ENCODE results near the gene TMF1. TPM values are rescaled to one million over a fixed set of nuclear protein-coding genes. Genes with fewer than 3 reads are reported as not detected.
A peak's percentile ranks its signal among the peaks of the same experiment; 100 is the strongest.

The TMF1 gene
- total and polyA plus RNA-seq, 2 donors (not counting 1 experiment from before 2014, with no cell fraction given): 27.5 to 51.5 TPM

DNA sequence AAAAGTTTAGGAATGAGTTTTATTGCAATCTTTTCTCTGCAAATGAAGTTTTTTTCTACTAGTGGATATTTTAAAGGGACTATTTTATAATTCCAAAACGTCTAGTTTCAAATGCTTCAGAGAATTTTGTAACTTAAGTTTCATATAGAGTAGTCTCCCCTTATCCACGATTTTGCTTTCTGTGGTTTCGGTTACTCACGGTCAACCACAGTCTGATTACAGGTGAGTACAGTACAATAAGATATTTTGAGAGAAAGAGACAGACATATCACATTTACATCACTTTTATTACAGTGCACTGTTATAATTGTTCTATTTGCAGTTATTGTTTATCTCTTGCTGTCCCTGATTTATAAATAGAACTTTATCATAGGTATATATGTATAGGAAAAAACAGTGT, 31.3 kb downstream of the TMF1 start:
- Histone ChIP-seq H3K4me3 (replicated peaks in 1 of 4; ENCODE audit: control extremely low read depth in 1 of 4, insufficient read depth in 1 of 4, low read depth in 3 of 4, low read length in 4 of 4) (no peak overlapping the region), H4K20me1 (ENCODE audit: control insufficient read depth, extremely low read depth, insufficient read depth, low read length) (no peaks in the 10 kb centered on the region), H3K27me3 (ENCODE audit: control insufficient read depth, insufficient read depth, low read length) (no peaks in the 10 kb centered on the region), H3K4me2 (ENCODE audit: extremely low read depth, insufficient read depth, low read length) (no peak overlapping the region), H3K36me3 (ENCODE audit: control insufficient read depth, insufficient read depth, low read length) (peaks cover 6% of the 10 kb centered on the region), H3K9ac (ENCODE audit: insufficient read depth, low read length) (no peak overlapping the region), H2AFZ (ENCODE audit: low read length) (no peak overlapping the region), H3K9me3 (ENCODE audit: control insufficient read depth, insufficient read depth, low read depth, low read length) (no peaks in the 10 kb centered on the region), H3K79me2 (ENCODE audit: control insufficient read depth, insufficient read depth, low read length) (no peaks in the 10 kb centered on the region), H3K27ac (ENCODE audit: insufficient read depth, low read length) (no peak overlapping the region), H3K4me1 (ENCODE audit: control insufficient read depth, extremely low read depth, insufficient read depth, low read length) (no peaks in the 10 kb centered on the region)
- no peak for DNase-seq (ENCODE audit: low read depth in 2 of 2)
- no peak for TF ChIP-seq EZH2 (IDR thresholded peaks at IDR 0.05; ENCODE audit: low read length, missing control alignments)
- TF ChIP-seq, protein P1, sequence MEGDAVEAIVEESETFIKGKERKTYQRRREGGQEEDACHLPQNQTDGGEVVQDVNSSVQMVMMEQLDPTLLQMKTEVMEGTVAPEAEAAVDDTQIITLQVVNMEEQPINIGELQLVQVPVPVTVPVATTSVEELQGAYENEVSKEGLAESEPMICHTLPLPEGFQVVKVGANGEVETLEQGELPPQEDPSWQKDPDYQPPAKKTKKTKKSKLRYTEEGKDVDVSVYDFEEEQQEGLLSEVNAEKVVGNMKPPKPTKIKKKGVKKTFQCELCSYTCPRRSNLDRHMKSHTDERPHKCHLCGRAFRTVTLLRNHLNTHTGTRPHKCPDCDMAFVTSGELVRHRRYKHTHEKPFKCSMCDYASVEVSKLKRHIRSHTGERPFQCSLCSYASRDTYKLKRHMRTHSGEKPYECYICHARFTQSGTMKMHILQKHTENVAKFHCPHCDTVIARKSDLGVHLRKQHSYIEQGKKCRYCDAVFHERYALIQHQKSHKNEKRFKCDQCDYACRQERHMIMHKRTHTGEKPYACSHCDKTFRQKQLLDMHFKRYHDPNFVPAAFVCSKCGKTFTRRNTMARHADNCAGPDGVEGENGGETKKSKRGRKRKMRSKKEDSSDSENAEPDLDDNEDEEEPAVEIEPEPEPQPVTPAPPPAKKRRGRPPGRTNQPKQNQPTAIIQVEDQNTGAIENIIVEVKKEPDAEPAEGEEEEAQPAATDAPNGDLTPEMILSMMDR (conservative IDR thresholded peaks at IDR 0.05 in 1 of 2, IDR thresholded peaks at IDR 0.05 in 1 of 2; ENCODE audit: low read depth in 1 of 2, low read length in 2 of 2): no peak

DNA sequence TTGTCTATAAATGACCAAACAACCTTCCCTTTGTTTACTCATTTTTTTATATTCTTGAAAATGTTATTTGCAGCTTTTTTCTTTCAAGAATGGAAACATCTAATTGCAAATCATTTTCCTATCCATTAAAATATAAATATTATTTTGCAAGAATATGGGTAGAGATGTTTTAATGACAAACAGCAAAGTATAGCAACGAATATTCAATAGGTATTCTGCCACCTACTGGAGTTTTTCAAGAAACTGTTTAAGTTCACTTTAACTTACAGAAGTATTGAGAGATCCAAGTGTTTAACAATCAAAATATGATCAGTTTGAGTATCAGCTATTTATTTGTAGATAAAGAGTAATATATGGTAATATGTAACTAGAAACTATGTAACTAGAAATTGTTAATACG, 31.7 kb downstream of the TMF1 start:
- no peak overlapping the region for H3K4me2 ChIP-seq (ENCODE audit: extremely low read depth, insufficient read depth, low read length)
- H2AFZ ChIP-seq (ENCODE audit: low read length): no peak overlapping the region
- no peaks in the 10 kb centered on the region for H4K20me1 ChIP-seq (ENCODE audit: control insufficient read depth, extremely low read depth, insufficient read depth, low read length)
- DNase-seq (ENCODE audit: low read depth in 2 of 2): peak in 1 of 2 donors; percentile 39
- H3K9me3 ChIP-seq (ENCODE audit: control insufficient read depth, insufficient read depth, low read depth, low read length): no peaks in the 10 kb centered on the region
- no peaks in the 10 kb centered on the region for H3K4me1 ChIP-seq (ENCODE audit: control insufficient read depth, extremely low read depth, insufficient read depth, low read length)
- no peaks in the 10 kb centered on the region for H3K79me2 ChIP-seq (ENCODE audit: control insufficient read depth, insufficient read depth, low read length)
- H3K27me3 ChIP-seq (ENCODE audit: control insufficient read depth, insufficient read depth, low read length): no peaks in the 10 kb centered on the region
- H3K36me3 ChIP-seq (ENCODE audit: control insufficient read depth, insufficient read depth, low read length): peaks cover 3% of the 10 kb centered on the region
- TF ChIP-seq EZH2 (IDR thresholded peaks at IDR 0.05; ENCODE audit: low read length, missing control alignments): no peak
- TF ChIP-seq, protein P1 (conservative IDR thresholded peaks at IDR 0.05 in 1 of 2, IDR thresholded peaks at IDR 0.05 in 1 of 2; ENCODE audit: low read depth in 1 of 2, low read length in 2 of 2): peak in 1 of 2 donors; percentile 36
- no peak overlapping the region for H3K27ac ChIP-seq (ENCODE audit: insufficient read depth, low read length)
- no peak overlapping the region for H3K4me3 ChIP-seq (replicated peaks in 1 of 4; ENCODE audit: control extremely low read depth in 1 of 4, insufficient read depth in 1 of 4, low read depth in 3 of 4, low read length in 4 of 4)
- H3K9ac ChIP-seq (ENCODE audit: insufficient read depth, low read length): no peak overlapping the region

DNA sequence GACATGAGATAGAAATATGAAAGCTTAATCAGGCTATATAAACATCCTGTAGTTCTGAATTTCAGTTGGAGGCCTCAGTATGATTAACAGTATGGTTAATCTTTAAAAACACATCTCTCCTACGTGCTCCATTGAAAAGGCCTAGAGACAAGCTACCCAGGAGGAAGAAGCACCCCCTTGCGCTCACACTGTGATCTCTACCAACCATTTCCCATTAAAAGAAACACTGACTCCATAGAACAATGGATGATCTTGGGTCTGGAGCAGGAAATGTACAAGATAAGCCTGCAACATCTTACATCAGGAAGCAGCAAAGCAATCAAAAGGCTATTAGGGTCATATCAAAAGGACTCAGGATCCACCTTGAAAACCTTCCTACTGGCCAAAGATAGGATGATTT, 35.2 kb downstream of the TMF1 start:
- H3K27me3 ChIP-seq (ENCODE audit: control insufficient read depth, insufficient read depth, low read length): no peaks in the 10 kb centered on the region
- H3K4me1 ChIP-seq (ENCODE audit: control insufficient read depth, extremely low read depth, insufficient read depth, low read length): no peaks in the 10 kb centered on the region
- no peak overlapping the region for H3K9ac ChIP-seq (ENCODE audit: insufficient read depth, low read length)
- no peak overlapping the region for H2AFZ ChIP-seq (ENCODE audit: low read length)
- H3K79me2 ChIP-seq (ENCODE audit: control insufficient read depth, insufficient read depth, low read length): no peaks in the 10 kb centered on the region
- H3K9me3 ChIP-seq (ENCODE audit: control insufficient read depth, insufficient read depth, low read depth, low read length): no peaks in the 10 kb centered on the region
- H3K4me2 ChIP-seq (ENCODE audit: extremely low read depth, insufficient read depth, low read length): no peak overlapping the region
- H3K36me3 ChIP-seq (ENCODE audit: control insufficient read depth, insufficient read depth, low read length): no peaks in the 10 kb centered on the region
- TF ChIP-seq EZH2 (IDR thresholded peaks at IDR 0.05; ENCODE audit: low read length, missing control alignments): no peak
- TF ChIP-seq, protein P1 (conservative IDR thresholded peaks at IDR 0.05 in 1 of 2, IDR thresholded peaks at IDR 0.05 in 1 of 2; ENCODE audit: low read depth in 1 of 2, low read length in 2 of 2): no peak
- H3K4me3 ChIP-seq (replicated peaks in 1 of 4; ENCODE audit: control extremely low read depth in 1 of 4, insufficient read depth in 1 of 4, low read depth in 3 of 4, low read length in 4 of 4): no peak overlapping the region
- no peak for DNase-seq (ENCODE audit: low read depth in 2 of 2)
- no peaks in the 10 kb centered on the region for H4K20me1 ChIP-seq (ENCODE audit: control insufficient read depth, extremely low read depth, insufficient read depth, low read length)
- H3K27ac ChIP-seq (ENCODE audit: insufficient read depth, low read length): no peak overlapping the region
